Smooth muscle cell of bladder (primary cell): ENCODE results near the gene SERPINF2. TPM values are rescaled to one million over a fixed set of nuclear protein-coding genes. Genes with fewer than 3 reads are reported as not detected.

Source experiments
- total RNA-seq: library from RNA; depleted of rRNA; stranded (reverse); fragments of >200 nt; gene quantifications from 2 replicates; pipeline ENCODE4 v1.2.3, GENCODE V29; 2014

Gene SERPINF2
- under 0.01 and 0.28 TPM in 2 replicates for total RNA-seq

DNA sequence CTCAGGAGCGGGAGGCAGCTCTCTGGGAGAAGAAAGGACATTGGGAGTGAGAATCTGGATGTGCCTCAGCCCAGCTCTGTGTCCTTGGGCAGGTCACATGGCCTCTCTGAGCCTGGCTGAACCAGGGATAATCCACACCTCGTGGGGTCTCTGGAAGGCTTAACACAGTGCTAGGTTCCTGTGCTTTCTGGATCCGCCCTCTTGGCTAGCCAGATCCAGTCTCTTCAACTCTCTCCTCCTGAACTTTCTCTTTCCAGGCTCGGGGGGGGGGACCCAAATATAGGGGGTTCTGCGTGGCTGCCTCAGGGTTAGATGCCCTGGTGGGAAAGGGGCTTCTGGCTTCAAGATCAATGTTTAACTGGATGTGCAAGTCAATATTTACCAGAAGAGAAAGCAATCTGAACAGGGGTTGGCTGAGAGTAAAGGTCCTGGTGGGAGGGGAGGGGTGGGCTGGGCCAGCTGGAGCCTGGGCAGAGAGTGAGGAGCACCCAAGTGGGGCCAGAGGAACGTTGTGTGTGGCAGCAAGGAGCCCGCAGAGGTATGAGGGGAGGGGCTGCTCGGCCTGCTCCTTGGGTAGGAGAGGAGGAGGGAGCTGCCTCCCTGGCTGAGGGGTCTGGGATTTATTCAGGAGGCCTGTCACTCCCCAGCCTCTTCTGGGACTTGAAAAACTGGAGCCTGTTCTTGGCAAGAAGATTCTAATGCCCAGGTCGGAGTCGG is at the start of gene SERPINF2:
TSS of gene SERPINF2 (plus strand) at position 501 of the 717 bp plus-strand sequence. CDS start 2,125 bp downstream, outside the sequence.

DNA sequence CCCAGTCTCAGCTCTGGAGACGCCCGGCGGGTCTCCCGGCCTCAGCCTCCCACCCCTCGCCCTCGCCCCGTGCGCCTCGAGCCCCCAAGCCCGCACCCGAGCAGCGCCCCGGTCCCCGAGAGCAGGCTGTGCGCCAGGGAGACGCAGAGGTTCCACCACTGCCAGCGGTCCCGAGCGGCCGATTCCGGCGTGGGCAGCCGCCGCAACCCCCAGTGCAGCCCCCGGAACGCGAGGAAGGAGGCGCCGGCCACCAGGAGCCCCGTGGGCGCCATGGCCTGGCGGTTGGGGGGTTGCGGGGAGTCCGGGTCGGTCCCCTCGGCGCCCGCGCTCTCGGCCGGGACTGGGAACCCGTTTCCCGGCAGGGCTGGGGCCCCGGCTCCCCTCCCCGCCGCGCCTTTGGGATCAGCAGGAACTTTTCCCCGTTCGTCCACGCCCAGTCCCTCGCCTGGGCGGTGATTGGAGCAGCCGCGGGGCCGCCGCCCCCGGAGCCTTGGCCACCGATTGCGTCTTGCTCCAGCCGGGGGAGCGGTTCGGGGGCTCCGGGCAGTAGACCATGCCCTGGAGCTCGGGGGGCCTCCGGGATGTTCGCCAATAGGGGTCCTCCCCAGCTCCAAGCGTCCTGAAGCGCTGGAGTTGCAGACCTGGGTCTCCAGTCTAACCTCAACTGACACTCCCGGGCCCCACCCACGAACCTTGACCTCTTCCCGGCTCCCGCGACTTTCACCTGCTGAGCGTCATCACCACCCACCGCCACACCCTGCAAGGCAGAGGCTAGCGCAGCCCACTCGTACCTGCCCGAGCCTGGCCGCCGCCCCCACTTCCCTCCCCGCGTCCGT is 32.5 kb upstream of the SERPINF2 start, which contains the start of gene TLCD2:
TSS of gene TLCD2 (minus strand) at position 407 of the 836 bp plus-strand sequence. CDS start at position 272, 135 bp downstream.

DNA sequence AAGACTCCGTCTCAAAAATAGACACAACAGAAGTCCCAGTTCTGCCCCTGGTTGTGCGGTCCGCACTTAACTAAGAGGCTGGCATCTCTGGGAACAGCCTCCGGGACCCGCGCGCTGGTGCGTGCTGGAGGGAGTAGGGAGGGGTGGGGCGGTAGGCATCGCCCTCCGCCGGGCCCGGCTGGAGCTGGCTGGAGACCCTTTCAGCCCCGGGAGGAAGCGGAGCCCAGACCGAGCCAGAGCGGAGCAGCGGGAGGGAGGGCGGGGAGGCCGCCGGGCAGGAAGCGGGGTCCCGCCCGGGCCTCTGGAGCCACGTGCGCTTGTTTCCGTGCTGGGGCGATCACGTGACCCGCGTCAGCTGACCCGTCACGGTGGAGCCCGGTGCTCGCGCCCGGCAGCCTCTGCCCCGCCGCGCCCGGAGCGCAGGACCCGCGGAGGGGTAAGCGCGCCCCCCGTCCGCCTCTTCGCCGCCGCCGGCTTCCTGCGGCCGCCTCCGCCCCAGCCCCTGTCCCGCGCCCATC is 18.3 kb upstream of the SERPINF2 start, which contains the start of gene WDR81:
TSS of gene WDR81 (plus strand) at position 354 of the 518 bp plus-strand sequence. CDS start 256 bp downstream, outside the sequence.

Other genes with a start within 250 kb of the SERPINF2 start
- gene INPP5K, start 226.3 kb upstream of the SERPINF2 start, total RNA-seq: 23.5 and 28.2 TPM in 2 replicates
- 13.2 and 15.3 TPM in 2 replicates for gene PITPNA, start 180.1 kb upstream of the SERPINF2 start, total RNA-seq
- 6.5 and 10.4 TPM in 2 replicates for gene SLC43A2, start 114.0 kb upstream of the SERPINF2 start, total RNA-seq
- 0.14 and 0.65 TPM in 2 replicates for gene SCARF1, start 97.1 kb upstream of the SERPINF2 start, total RNA-seq
- 6.7 and 7.5 TPM in 2 replicates for gene RILP, start 93.0 kb upstream of the SERPINF2 start, total RNA-seq
- gene PRPF8, start 58.0 kb upstream of the SERPINF2 start, total RNA-seq: 63.4 and 72.8 TPM in 2 replicates
- gene TLCD2, start 32.5 kb upstream of the SERPINF2 start, total RNA-seq: 4.4 and 5.0 TPM in 2 replicates
- gene WDR81, start 18.2 kb upstream of the SERPINF2 start, total RNA-seq: 20.1 and 31.9 TPM in 2 replicates
- gene SERPINF1, start 19.2 kb downstream of the SERPINF2 start, total RNA-seq: 104 and 114 TPM in 2 replicates
- 5.1 and 7.0 TPM in 2 replicates for gene SMYD4, start 87.0 kb downstream of the SERPINF2 start, total RNA-seq
- 15.2 and 32.9 TPM in 2 replicates for gene RPA1, start 87.1 kb downstream of the SERPINF2 start, total RNA-seq